PC-9 (cell line): ENCODE data around the gene GCK.

Source experiments
- EZH2 ChIP-seq: fragments of 200-600 bp; sonication (generic); IDR thresholded peaks from 2 replicates; pipeline ENCODE4 v1.8.0; 2017; ENCODE audit warnings: antibody characterized with exemption, low read depth
- TF ChIP-seq, protein P1 (sequence below): fragments of 200-600 bp; sonication (generic); conservative IDR thresholded peaks from 2 replicates; pipeline ENCODE4 v1.6.1; 2017; ENCODE audit warnings: mixed run types, antibody characterized with exemption, mild to moderate bottlenecking, moderate library complexity

DNA sequence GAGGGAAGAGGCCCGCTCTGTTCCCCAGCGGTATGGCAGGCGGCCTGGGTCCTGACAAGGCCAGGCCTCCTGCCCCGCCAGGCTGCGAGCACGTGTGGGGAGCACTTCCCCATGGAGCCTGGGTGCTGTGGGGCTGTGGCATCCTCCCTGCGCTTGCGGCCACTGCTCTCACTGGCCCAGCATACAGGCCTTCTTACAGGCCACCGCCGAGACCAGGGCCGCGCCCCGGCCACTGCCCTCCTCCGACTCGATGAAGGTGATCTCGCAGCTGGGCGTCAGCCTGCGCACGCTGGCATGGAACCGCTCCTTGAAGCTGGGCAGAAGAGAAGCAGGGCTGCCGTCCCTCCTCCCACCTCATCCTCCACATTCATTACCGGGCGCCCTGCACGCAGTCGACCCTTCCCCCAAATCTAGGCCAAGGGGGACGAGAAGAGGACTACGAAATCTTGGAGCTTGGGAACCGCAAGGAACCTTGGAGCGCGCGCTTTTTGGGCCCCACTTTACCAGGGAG is 44.2 kb downstream of the GCK start:
- TF ChIP-seq, protein P1, sequence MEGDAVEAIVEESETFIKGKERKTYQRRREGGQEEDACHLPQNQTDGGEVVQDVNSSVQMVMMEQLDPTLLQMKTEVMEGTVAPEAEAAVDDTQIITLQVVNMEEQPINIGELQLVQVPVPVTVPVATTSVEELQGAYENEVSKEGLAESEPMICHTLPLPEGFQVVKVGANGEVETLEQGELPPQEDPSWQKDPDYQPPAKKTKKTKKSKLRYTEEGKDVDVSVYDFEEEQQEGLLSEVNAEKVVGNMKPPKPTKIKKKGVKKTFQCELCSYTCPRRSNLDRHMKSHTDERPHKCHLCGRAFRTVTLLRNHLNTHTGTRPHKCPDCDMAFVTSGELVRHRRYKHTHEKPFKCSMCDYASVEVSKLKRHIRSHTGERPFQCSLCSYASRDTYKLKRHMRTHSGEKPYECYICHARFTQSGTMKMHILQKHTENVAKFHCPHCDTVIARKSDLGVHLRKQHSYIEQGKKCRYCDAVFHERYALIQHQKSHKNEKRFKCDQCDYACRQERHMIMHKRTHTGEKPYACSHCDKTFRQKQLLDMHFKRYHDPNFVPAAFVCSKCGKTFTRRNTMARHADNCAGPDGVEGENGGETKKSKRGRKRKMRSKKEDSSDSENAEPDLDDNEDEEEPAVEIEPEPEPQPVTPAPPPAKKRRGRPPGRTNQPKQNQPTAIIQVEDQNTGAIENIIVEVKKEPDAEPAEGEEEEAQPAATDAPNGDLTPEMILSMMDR = no peak
- TF ChIP-seq EZH2 = no peak
